Measurements from ENCODE around the gene GRM1.
A peak's percentile ranks its signal among the peaks of the same experiment; 100 is the strongest.

Gene GRM1

DNA sequence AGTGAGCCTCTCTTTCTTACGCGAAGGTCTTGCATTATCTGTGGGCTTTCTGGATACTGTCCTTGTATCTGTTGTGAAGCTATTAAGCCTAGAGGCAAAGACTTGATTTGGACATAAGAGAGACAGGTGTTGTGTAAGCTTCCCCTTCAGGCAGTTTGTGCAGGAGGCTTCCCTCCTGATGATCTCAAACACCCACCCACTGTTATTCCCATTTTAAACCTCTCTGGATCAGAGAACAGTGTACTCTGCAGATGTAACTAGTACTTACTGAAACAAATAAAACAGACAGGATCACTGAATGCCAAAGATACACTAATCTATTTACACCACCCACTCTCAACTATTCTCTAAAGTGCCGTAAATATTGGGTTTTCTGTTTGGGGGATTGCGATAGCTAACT is 401.0 kb downstream of the GRM1 start (continued):
- TF ChIP-seq, protein P1, sequence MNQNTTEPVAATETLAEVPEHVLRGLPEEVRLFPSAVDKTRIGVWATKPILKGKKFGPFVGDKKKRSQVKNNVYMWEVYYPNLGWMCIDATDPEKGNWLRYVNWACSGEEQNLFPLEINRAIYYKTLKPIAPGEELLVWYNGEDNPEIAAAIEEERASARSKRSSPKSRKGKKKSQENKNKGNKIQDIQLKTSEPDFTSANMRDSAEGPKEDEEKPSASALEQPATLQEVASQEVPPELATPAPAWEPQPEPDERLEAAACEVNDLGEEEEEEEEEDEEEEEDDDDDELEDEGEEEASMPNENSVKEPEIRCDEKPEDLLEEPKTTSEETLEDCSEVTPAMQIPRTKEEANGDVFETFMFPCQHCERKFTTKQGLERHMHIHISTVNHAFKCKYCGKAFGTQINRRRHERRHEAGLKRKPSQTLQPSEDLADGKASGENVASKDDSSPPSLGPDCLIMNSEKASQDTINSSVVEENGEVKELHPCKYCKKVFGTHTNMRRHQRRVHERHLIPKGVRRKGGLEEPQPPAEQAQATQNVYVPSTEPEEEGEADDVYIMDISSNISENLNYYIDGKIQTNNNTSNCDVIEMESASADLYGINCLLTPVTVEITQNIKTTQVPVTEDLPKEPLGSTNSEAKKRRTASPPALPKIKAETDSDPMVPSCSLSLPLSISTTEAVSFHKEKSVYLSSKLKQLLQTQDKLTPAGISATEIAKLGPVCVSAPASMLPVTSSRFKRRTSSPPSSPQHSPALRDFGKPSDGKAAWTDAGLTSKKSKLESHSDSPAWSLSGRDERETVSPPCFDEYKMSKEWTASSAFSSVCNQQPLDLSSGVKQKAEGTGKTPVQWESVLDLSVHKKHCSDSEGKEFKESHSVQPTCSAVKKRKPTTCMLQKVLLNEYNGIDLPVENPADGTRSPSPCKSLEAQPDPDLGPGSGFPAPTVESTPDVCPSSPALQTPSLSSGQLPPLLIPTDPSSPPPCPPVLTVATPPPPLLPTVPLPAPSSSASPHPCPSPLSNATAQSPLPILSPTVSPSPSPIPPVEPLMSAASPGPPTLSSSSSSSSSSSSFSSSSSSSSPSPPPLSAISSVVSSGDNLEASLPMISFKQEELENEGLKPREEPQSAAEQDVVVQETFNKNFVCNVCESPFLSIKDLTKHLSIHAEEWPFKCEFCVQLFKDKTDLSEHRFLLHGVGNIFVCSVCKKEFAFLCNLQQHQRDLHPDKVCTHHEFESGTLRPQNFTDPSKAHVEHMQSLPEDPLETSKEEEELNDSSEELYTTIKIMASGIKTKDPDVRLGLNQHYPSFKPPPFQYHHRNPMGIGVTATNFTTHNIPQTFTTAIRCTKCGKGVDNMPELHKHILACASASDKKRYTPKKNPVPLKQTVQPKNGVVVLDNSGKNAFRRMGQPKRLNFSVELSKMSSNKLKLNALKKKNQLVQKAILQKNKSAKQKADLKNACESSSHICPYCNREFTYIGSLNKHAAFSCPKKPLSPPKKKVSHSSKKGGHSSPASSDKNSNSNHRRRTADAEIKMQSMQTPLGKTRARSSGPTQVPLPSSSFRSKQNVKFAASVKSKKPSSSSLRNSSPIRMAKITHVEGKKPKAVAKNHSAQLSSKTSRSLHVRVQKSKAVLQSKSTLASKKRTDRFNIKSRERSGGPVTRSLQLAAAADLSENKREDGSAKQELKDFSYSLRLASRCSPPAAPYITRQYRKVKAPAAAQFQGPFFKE (tag by site-specific recombination; IDR thresholded peaks at IDR 0.05; ENCODE audit: borderline replicate concordance) = no peak
- TF ChIP-seq, protein P2, sequence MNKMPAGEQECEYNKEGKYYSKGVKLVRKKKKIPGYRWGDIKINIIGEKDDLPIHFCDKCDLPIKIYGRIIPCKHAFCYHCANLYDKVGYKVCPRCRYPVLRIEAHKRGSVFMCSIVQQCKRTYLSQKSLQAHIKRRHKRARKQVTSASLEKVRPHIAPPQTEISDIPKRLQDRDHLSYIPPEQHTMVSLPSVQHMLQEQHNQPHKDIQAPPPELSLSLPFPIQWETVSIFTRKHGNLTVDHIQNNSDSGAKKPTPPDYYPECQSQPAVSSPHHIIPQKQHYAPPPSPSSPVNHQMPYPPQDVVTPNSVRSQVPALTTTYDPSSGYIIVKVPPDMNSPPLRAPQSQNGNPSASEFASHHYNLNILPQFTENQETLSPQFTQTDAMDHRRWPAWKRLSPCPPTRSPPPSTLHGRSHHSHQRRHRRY (tag by site-specific recombination; IDR thresholded peaks at IDR 0.05) = no peak
- TF ChIP-seq, protein P3, sequence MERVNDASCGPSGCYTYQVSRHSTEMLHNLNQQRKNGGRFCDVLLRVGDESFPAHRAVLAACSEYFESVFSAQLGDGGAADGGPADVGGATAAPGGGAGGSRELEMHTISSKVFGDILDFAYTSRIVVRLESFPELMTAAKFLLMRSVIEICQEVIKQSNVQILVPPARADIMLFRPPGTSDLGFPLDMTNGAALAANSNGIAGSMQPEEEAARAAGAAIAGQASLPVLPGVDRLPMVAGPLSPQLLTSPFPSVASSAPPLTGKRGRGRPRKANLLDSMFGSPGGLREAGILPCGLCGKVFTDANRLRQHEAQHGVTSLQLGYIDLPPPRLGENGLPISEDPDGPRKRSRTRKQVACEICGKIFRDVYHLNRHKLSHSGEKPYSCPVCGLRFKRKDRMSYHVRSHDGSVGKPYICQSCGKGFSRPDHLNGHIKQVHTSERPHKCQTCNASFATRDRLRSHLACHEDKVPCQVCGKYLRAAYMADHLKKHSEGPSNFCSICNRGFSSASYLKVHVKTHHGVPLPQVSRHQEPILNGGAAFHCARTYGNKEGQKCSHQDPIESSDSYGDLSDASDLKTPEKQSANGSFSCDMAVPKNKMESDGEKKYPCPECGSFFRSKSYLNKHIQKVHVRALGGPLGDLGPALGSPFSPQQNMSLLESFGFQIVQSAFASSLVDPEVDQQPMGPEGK (tag by site-specific recombination; IDR thresholded peaks at IDR 0.05) = no peak
- TF ChIP-seq ZNF792 (tag by site-specific recombination; IDR thresholded peaks at IDR 0.05) = no peak
- TF ChIP-seq, protein P4, sequence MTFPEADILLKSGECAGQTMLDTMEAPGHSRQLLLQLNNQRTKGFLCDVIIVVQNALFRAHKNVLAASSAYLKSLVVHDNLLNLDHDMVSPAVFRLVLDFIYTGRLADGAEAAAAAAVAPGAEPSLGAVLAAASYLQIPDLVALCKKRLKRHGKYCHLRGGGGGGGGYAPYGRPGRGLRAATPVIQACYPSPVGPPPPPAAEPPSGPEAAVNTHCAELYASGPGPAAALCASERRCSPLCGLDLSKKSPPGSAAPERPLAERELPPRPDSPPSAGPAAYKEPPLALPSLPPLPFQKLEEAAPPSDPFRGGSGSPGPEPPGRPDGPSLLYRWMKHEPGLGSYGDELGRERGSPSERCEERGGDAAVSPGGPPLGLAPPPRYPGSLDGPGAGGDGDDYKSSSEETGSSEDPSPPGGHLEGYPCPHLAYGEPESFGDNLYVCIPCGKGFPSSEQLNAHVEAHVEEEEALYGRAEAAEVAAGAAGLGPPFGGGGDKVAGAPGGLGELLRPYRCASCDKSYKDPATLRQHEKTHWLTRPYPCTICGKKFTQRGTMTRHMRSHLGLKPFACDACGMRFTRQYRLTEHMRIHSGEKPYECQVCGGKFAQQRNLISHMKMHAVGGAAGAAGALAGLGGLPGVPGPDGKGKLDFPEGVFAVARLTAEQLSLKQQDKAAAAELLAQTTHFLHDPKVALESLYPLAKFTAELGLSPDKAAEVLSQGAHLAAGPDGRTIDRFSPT (tag by site-specific recombination; IDR thresholded peaks at IDR 0.05) = no peak
- no peak for TF ChIP-seq ZNF324 (tag by site-specific recombination; IDR thresholded peaks at IDR 0.05)
- no peak for TF ChIP-seq ZNF837 (tag by site-specific recombination; IDR thresholded peaks at IDR 0.05)

DNA sequence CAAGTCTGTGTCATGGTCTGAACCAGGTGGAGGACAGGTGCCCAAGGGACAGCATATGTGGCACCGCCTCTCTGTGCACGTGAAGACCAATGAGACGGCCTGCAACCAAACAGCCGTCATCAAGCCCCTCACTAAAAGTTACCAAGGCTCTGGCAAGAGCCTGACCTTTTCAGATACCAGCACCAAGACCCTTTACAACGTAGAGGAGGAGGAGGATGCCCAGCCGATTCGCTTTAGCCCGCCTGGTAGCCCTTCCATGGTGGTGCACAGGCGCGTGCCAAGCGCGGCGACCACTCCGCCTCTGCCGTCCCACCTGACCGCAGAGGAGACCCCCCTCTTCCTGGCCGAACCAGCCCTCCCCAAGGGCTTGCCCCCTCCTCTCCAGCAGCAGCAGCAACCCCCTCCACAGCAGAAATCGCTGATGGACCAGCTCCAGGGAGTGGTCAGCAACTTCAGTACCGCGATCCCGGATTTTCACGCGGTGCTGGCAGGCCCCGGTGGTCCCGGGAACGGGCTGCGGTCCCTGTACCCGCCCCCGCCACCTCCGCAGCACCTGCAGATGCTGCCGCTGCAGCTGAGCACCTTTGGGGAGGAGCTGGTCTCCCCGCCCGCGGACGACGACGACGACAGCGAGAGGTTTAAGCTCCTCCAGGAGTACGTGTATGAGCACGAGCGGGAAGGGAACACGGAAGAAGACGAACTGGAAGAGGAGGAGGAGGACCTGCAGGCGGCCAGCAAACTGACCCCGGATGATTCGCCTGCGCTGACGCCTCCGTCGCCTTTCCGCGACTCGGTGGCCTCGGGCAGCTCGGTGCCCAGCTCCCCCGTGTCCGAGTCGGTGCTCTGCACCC is 405.2 kb downstream of the GRM1 start:
- Histone ChIP-seq H3K27ac (ENCODE audit: extremely low read depth, low read depth, low read length) (no peak overlapping the region), H3K4me1 (ENCODE audit: control insufficient read depth, insufficient read depth, low read length) (no peaks in the 10 kb centered on the region), H3K4me3 (ENCODE audit: low read depth, low read length) (peak overlapping the region; percentile 12; the same call in 1 of the 2 replicates), H3K36me3 (ENCODE audit: control insufficient read depth in 2 of 2, insufficient read depth in 1 of 2, low read length in 2 of 2) (no peaks in the 10 kb centered on the region), H3K9me3 (ENCODE audit: control insufficient read depth, insufficient read depth, low read depth, low read length) (no peaks in the 10 kb centered on the region)
- POLR2A ChIA-PET = no interaction called here
- CTCF ChIA-PET = no interaction called here
- TF ChIP-seq REPIN1 (tag by site-specific recombination; IDR thresholded peaks at IDR 0.05; ENCODE audit: low read depth) (no peak), HOXA7 (CRISPR knock-in tag; IDR thresholded peaks at IDR 0.05; ENCODE audit: borderline replicate concordance) (no peak), PRDM1 (tag by site-specific recombination; IDR thresholded peaks at IDR 0.05) (no peak), ZNF121 (tag by site-specific recombination; IDR thresholded peaks at IDR 0.05) (no peak), ZNF223 (tag by site-specific recombination; IDR thresholded peaks at IDR 0.05) (no peak), ZNF843 (tag by site-specific recombination; IDR thresholded peaks at IDR 0.05) (no peak)
- TF ChIP-seq, protein P5, sequence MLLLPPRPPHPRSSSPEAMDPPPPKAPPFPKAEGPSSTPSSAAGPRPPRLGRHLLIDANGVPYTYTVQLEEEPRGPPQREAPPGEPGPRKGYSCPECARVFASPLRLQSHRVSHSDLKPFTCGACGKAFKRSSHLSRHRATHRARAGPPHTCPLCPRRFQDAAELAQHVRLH (tag by site-specific recombination; IDR thresholded peaks at IDR 0.05) = no peak
- TF ChIP-seq, protein P6, sequence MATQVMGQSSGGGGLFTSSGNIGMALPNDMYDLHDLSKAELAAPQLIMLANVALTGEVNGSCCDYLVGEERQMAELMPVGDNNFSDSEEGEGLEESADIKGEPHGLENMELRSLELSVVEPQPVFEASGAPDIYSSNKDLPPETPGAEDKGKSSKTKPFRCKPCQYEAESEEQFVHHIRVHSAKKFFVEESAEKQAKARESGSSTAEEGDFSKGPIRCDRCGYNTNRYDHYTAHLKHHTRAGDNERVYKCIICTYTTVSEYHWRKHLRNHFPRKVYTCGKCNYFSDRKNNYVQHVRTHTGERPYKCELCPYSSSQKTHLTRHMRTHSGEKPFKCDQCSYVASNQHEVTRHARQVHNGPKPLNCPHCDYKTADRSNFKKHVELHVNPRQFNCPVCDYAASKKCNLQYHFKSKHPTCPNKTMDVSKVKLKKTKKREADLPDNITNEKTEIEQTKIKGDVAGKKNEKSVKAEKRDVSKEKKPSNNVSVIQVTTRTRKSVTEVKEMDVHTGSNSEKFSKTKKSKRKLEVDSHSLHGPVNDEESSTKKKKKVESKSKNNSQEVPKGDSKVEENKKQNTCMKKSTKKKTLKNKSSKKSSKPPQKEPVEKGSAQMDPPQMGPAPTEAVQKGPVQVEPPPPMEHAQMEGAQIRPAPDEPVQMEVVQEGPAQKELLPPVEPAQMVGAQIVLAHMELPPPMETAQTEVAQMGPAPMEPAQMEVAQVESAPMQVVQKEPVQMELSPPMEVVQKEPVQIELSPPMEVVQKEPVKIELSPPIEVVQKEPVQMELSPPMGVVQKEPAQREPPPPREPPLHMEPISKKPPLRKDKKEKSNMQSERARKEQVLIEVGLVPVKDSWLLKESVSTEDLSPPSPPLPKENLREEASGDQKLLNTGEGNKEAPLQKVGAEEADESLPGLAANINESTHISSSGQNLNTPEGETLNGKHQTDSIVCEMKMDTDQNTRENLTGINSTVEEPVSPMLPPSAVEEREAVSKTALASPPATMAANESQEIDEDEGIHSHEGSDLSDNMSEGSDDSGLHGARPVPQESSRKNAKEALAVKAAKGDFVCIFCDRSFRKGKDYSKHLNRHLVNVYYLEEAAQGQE (tag by site-specific recombination; IDR thresholded peaks at IDR 0.05) = no peak
- TF ChIP-seq, protein P4 (tag by site-specific recombination; IDR thresholded peaks at IDR 0.05) = no peak

Data from HEK293 (cell line).